Measurements from ENCODE around the gene RIPOR2. TPM values are rescaled to one million over a fixed set of nuclear protein-coding genes. Genes with fewer than 3 reads are reported as not detected.
A peak's percentile ranks its signal among the peaks of the same experiment; 100 is the strongest.

The RIPOR2 gene
- total RNA-seq, 1 donor: 5.2 TPM

GRCh38 chr6:24788031-24788665 lies 147.6 kb downstream of the RIPOR2 start:
- no peak for TF ChIP-seq CTCF (IDR thresholded peaks at IDR 0.05; ENCODE audit: insufficient read depth, low read depth, low read length)
- H3K4me3 ChIP-seq (ENCODE audit: low read depth, low read length): no peak overlapping the region
- peak; percentile 18 for DNase-seq (ENCODE audit: low read depth)

- DNase-seq (ENCODE audit: low read depth): no peak
- no peak for TF ChIP-seq CTCF (IDR thresholded peaks at IDR 0.05; ENCODE audit: insufficient read depth, low read depth, low read length)
- H3K4me3 ChIP-seq (ENCODE audit: low read depth, low read length): no peak overlapping the region
These were observed 155.6 kb downstream of the RIPOR2 start for GRCh38 chr6:24780206-24780605.

- no peak overlapping the region for H3K4me3 ChIP-seq (ENCODE audit: low read depth, low read length)
- DNase-seq (ENCODE audit: low read depth): peak; percentile 31
- no peak for TF ChIP-seq CTCF (IDR thresholded peaks at IDR 0.05; ENCODE audit: insufficient read depth, low read depth, low read length)
These were observed 156.2 kb downstream of the RIPOR2 start for GRCh38 chr6:24779416-24780016.

- H3K4me3 ChIP-seq (ENCODE audit: low read depth, low read length): no peak overlapping the region
- TF ChIP-seq CTCF (IDR thresholded peaks at IDR 0.05; ENCODE audit: insufficient read depth, low read depth, low read length): no peak
- no peak for DNase-seq (ENCODE audit: low read depth)
These were observed 156.9 kb downstream of the RIPOR2 start for GRCh38 chr6:24778878-24779277.

- DNase-seq (ENCODE audit: low read depth): no peak
- TF ChIP-seq CTCF (IDR thresholded peaks at IDR 0.05; ENCODE audit: insufficient read depth, low read depth, low read length): no peak
- H3K4me3 ChIP-seq (ENCODE audit: low read depth, low read length): no peak overlapping the region
These were observed 157.6 kb downstream of the RIPOR2 start for GRCh38 chr6:24778121-24778520.

GRCh38 chr6:24777227-24777626 lies 158.5 kb downstream of the RIPOR2 start:
- no peak for DNase-seq (ENCODE audit: low read depth)
- no peak for TF ChIP-seq CTCF (IDR thresholded peaks at IDR 0.05; ENCODE audit: insufficient read depth, low read depth, low read length)
- peak overlapping the region; percentile 89 for H3K4me3 ChIP-seq (ENCODE audit: low read depth, low read length)
